GM12878 (cell line): Measurements from ENCODE around the gene HADHA. TPM values are rescaled to one million over a fixed set of nuclear protein-coding genes. Genes with fewer than 3 reads are reported as not detected.

Experiments
- ATAC-seq: fragments of 200-7000 bp; cut with Tn5 transposase; 3 replicates; pipeline ENCODE4 v1.9.1; 2020; ENCODE audit warnings: mild to moderate bottlenecking, moderate library complexity
- BruUV-seq: library from RNA; stranded (reverse); fragments of 400-500 nt; replicated peaks from 2 replicates; lab custom pipeline; 2021; lab: Mats Ljungman, UMichigan
- CTCF ChIA-PET: fragments of 300-600 bp; sonication (Branson Sonifier 250); formaldehyde crosslinking; extraction: SDS; loops from one replicate; lab custom pipeline; 2021; ENCODE audit warnings: inconsistent platforms; lab: Yijun Ruan, JAX
- POLR2A ChIA-PET: fragments of 350-600 bp; formaldehyde crosslinking; extraction: SDS; loops from one replicate; lab custom pipeline; 2021; ENCODE audit warnings: inconsistent platforms; lab: Charles Lee
- RAD21 ChIA-PET: fragments of 300-600 bp; sonication (Branson Sonifier 250); formaldehyde crosslinking; loops from one replicate; lab custom pipeline; 2023; ENCODE audit warnings: antibody characterized with exemption; ENCODE audit not compliant: unreplicated experiment; lab: Charles Lee
- SMC1A ChIA-PET: fragments of 300-600 bp; sonication (Branson Sonifier 250); formaldehyde crosslinking; loops from one replicate; lab custom pipeline; 2023; ENCODE audit not compliant: unreplicated experiment, uncharacterized antibody; lab: Charles Lee
- DNase-seq: peaks from one replicate; pipeline ENCODE4 v3.0.0-alpha.2; 2011; ENCODE audit warnings: low read depth, low spot score
- FAIRE-seq: peaks from 3 replicates; lab custom pipeline; 2011; peaks lifted over from hg19 to GRCh38; lab: Jason Lieb, UNC
- H2AFZ ChIP-seq: 2 replicates; pipeline ENCODE4 v1.6.0; 2011; ENCODE audit warnings: low read depth, low read length, control low read depth; ENCODE audit not compliant: control insufficient read depth
- H3K27ac ChIP-seq: 2 replicates; pipeline ENCODE4 v1.5.1; 2011; ENCODE audit warnings: control low read depth; ENCODE audit not compliant: control insufficient read depth, insufficient read depth
- H3K27me3 ChIP-seq, 2 experiments: replicated peaks in 1 of 2; 2 replicates each; pipeline versions ENCODE4 v1.6.0 to v1.6.1; 2011; ENCODE audit warnings: low read length in 1 of 2; ENCODE audit not compliant: control insufficient read depth in 2 of 2, insufficient read depth in 2 of 2
- H3K36me3 ChIP-seq, 2 experiments: 2 replicates each; pipeline ENCODE4 v1.5.1; 2011; ENCODE audit warnings: low read length in 1 of 2; ENCODE audit not compliant: control insufficient read depth in 2 of 2, insufficient read depth in 2 of 2
- H3K4me1 ChIP-seq: 2 replicates; pipeline ENCODE4 v1.6.1; 2011; ENCODE audit warnings: mild to moderate bottlenecking, low read length, moderate library complexity, mixed read lengths; ENCODE audit not compliant: control insufficient read depth, insufficient read depth
- H3K4me2 ChIP-seq: 2 replicates; pipeline ENCODE4 v1.6.0; 2011; ENCODE audit warnings: control low read depth; ENCODE audit not compliant: control insufficient read depth, insufficient read depth
- H3K4me3 ChIP-seq: fragments of 200-600 bp; sonication (generic); 2 replicates; pipeline ENCODE4 v1.5.1; 2016
- H3K79me2 ChIP-seq: 2 replicates; pipeline ENCODE4 v1.6.0; 2011; ENCODE audit warnings: low read length; ENCODE audit not compliant: control insufficient read depth, insufficient read depth
- H3K9ac ChIP-seq: 2 replicates; pipeline ENCODE4 v1.8.0; 2011; ENCODE audit warnings: low read length, control low read depth, mixed read lengths; ENCODE audit not compliant: control insufficient read depth, insufficient read depth
- H3K9me3 ChIP-seq: replicated peaks from 3 replicates; pipeline ENCODE4 v1.5.1; 2011; ENCODE audit warnings: mild to moderate bottlenecking, low read length; ENCODE audit not compliant: control insufficient read depth, insufficient read depth
- H4K20me1 ChIP-seq: 2 replicates; pipeline ENCODE4 v1.6.0; 2011; ENCODE audit not compliant: control insufficient read depth, insufficient read depth
- ATF7 ChIP-seq: fragments of 450-650 bp; IDR thresholded peaks from 2 replicates; pipeline ENCODE4 v1.6.1; 2016; ENCODE audit warnings: low read depth, mild to moderate bottlenecking
- CEBPB ChIP-seq, 2 experiments: fragments of 150-350 bp in 1 of 2; IDR thresholded peaks; 2 replicates each; pipeline ENCODE4 v1.6.1; 2012 to 2014; ENCODE audit warnings: low read depth in 2 of 2, low read length in 2 of 2, borderline replicate concordance in 1 of 2, inconsistent platforms in 1 of 2
- DPF2 ChIP-seq: fragments of 450-650 bp; IDR thresholded peaks from 2 replicates; pipeline ENCODE4 v1.6.1; 2017; ENCODE audit warnings: mild to moderate bottlenecking
- ELK1 ChIP-seq: IDR thresholded peaks from 2 replicates; pipeline ENCODE4 v1.6.1; 2012; ENCODE audit warnings: low read depth, low read length, improper control_type of control experiment
- GABPA ChIP-seq: IDR thresholded peaks from 2 replicates; pipeline ENCODE4 v1.6.1; 2014; ENCODE audit warnings: antibody characterized with exemption, low read depth, mild to moderate bottlenecking, inconsistent platforms
- IRF5 ChIP-seq: fragments of 450-650 bp; IDR thresholded peaks from 2 replicates; pipeline ENCODE4 v1.6.1; 2017; ENCODE audit warnings: borderline replicate concordance
- LARP7 ChIP-seq: fragments of 450-650 bp; IDR thresholded peaks from 2 replicates; pipeline ENCODE4 v1.6.1; 2017; ENCODE audit warnings: mild to moderate bottlenecking
- NFIC ChIP-seq: IDR thresholded peaks from 2 replicates; pipeline ENCODE4 v1.6.1; 2012; ENCODE audit warnings: low read depth, mild to moderate bottlenecking, inconsistent platforms, low read length, moderate library complexity
- NFYA ChIP-seq: IDR thresholded peaks from 2 replicates; pipeline ENCODE4 v1.6.1; 2011; ENCODE audit warnings: low read depth, mild to moderate bottlenecking, low read length, improper control_type of control experiment, borderline replicate concordance
- POLR2AphosphoS5 ChIP-seq: IDR thresholded peaks from 2 replicates; pipeline ENCODE4 v1.6.1; 2011; ENCODE audit warnings: mild to moderate bottlenecking, low read length, inconsistent platforms
- RELB ChIP-seq: fragments of 450-650 bp; IDR thresholded peaks from 2 replicates; pipeline ENCODE4 v1.6.1; 2017; ENCODE audit warnings: low read depth, mild to moderate bottlenecking, moderate library complexity
- SKIL ChIP-seq: fragments of 450-650 bp; IDR thresholded peaks from 2 replicates; pipeline ENCODE4 v1.6.1; 2017; ENCODE audit warnings: mild to moderate bottlenecking, low read depth, inconsistent platforms; ENCODE audit not compliant: poor library complexity, severe bottlenecking
- USF1 ChIP-seq: IDR thresholded peaks from 2 replicates; pipeline ENCODE4 v1.6.1; 2011; ENCODE audit warnings: borderline replicate concordance, low read depth, mild to moderate bottlenecking, moderate library complexity, mixed read lengths, low read length; ENCODE audit not compliant: insufficient read depth; ENCODE audit errors: extremely low read length
- YBX1 ChIP-seq: fragments of 450-650 bp; IDR thresholded peaks from 2 replicates; pipeline ENCODE4 v1.6.1; 2016; ENCODE audit warnings: antibody characterized with exemption
- ZNF207 ChIP-seq: fragments of 450-650 bp; IDR thresholded peaks from 2 replicates; pipeline ENCODE4 v1.6.1; 2014; ENCODE audit warnings: antibody characterized with exemption, mild to moderate bottlenecking, borderline replicate concordance
- WGBS: methylation state at CpG from one replicate; pipeline ENCODE4 v1.1.6; 2016; ENCODE audit warnings: low lambda C conversion rate; ENCODE audit not compliant: insufficient replicate concordance, insufficient coverage; ENCODE audit errors: missing lambda C conversion rate; 5-methylcytosine and 5-hydroxymethylcytosine counted together
- in situ Hi-C: fragments of 300-500 bp; cut with MboI; formaldehyde crosslinking; loops from 9 replicates; pipeline ENCODE4 v1.14.3; 2018; ENCODE audit warnings: mixed read lengths
- intact Hi-C: fragments of 100-400 bp; cut with micrococcal nuclease; formaldehyde crosslinking; loops from one replicate; pipeline ENCODE4 v1.14.2; 2022; ENCODE audit not compliant: unreplicated experiment
- polyA plus RNA-seq, 11 experiments: library from polyadenylated mRNA; depleted of rRNA in 4 of 11; unstranded in 6 of 11; stranded (reverse) in 5 of 11; fragments of >200 nt; fragmentation: Nextera tagmentation in 4 of 11; fragmentation: Illumina TruSeq in 1 of 11; extraction: Ambion mirVana in 4 of 11; extraction: Trizol in 1 of 11; gene quantifications; 1 replicate in 1 of 11; 2 replicates in 10 of 11; pipeline versions ENCODE4 v1.2.1 to v1.2.3, GENCODE V29; 2011 to 2016; ENCODE audit warnings: inconsistent platforms in 2 of 11, missing spikeins in 2 of 11, low read depth in 1 of 11
- total RNA-seq, 4 experiments: library from RNA; depleted of rRNA in 3 of 4; stranded (reverse); fragments of >200 nt in 3 of 4; fragmentation: Illumina TruSeq in 1 of 4; extraction: Trizol in 1 of 4; gene quantifications; 2 replicates each; pipeline versions ENCODE4 v1.2.1 to v1.2.3, GENCODE V29; 2013 to 2021

HADHA gene
- total and polyA plus RNA-seq, 10 of the 15 experiments (the other 5 are each of a cell fraction or from before 2014, with no cell fraction given), result 109 to 207 (median 165) TPM

GRCh38 chr2:26238311-26238958 lies 6.0 kb downstream of the HADHA start (continued):
- no peak for TF ChIP-seq RELB

GRCh38 chr2:26237868-26238267 lies 6.6 kb downstream of the HADHA start:
- 95% methylated on average over 1 of the region's 1 CpG for WGBS
- peaks cover 4 to 28% of the 10 kb centered on the region in 2 experiments for H3K36me3 ChIP-seq
- no peak overlapping the region for H2AFZ ChIP-seq
- no peak for DNase-seq
- no peaks in the 10 kb centered on the region for H3K27me3 ChIP-seq
- no peaks in the 10 kb centered on the region for H4K20me1 ChIP-seq
- SMC1A ChIA-PET, result interaction anchor here (0.9 to 1.3 kb wide), 3 partner anchors 37 to 92 kb away, joined by 3 to 4 read pairs (median 3); no protein-coding TSS in a partner anchor
- no peak overlapping the region for H3K4me3 ChIP-seq
- ATAC-seq, result no peak
- H3K9me3 ChIP-seq, result no peaks in the 10 kb centered on the region
- peaks cover 8% of the 10 kb centered on the region for H3K4me1 ChIP-seq
- POLR2A ChIA-PET, result interaction anchor here (0.8 kb wide), 1 partner anchor 61 kb away, joined by 3 read pairs; no protein-coding TSS in a partner anchor
- H3K79me2 ChIP-seq, result peaks cover 36% of the 10 kb centered on the region
- intact Hi-C loops, result no loop called here
- BruUV-seq, result no TSS peak
- no peak for FAIRE-seq
- in situ Hi-C loops, result no loop called here
- CTCF ChIA-PET, result interaction anchor here (1.2 to 1.6 kb wide), 3 partner anchors 24 to 93 kb away, joined by 3 to 5 read pairs (median 3); no protein-coding TSS in a partner anchor
- no peak overlapping the region for H3K9ac ChIP-seq
- no peak overlapping the region for H3K4me2 ChIP-seq
- RAD21 ChIA-PET, result interaction anchor here (0.7 to 1.3 kb wide), 2 partner anchors 9 to 111 kb away, joined by 3 read pairs; no protein-coding TSS in a partner anchor
- no peak overlapping the region for H3K27ac ChIP-seq
- TF ChIP-seq ATF7, result no peak
- no peak for TF ChIP-seq USF1
- no peak for TF ChIP-seq IRF5
- TF ChIP-seq GABPA, result no peak
- no peak for TF ChIP-seq ZNF207
- no peak for TF ChIP-seq CEBPB (IDR thresholded peaks at IDR 0.05; ENCODE audit: borderline replicate concordance in 1 of 2, low read depth in 2 of 2, low read length in 2 of 2)
- TF ChIP-seq ELK1, result no peak
- TF ChIP-seq POLR2AphosphoS5, result no peak
- TF ChIP-seq DPF2, result no peak
- TF ChIP-seq NFYA, result no peak
- no peak for TF ChIP-seq YBX1
- no peak for TF ChIP-seq SKIL
- TF ChIP-seq LARP7, result no peak
- TF ChIP-seq NFIC, result no peak
